NCI-H187 (cell line): ENCODE measurements around the gene VPS26A.
"Not testable (repeated sequence)": the region's sequence is repeated elsewhere in the genome, so short reads cannot be mapped to it uniquely, and the experiment has no call there.

Experiments
- DNase-seq, 2 experiments: peaks; one replicate each; lab custom pipeline; 2025; lab: John Stamatoyannopoulos, UW

Gene VPS26A

DNA sequence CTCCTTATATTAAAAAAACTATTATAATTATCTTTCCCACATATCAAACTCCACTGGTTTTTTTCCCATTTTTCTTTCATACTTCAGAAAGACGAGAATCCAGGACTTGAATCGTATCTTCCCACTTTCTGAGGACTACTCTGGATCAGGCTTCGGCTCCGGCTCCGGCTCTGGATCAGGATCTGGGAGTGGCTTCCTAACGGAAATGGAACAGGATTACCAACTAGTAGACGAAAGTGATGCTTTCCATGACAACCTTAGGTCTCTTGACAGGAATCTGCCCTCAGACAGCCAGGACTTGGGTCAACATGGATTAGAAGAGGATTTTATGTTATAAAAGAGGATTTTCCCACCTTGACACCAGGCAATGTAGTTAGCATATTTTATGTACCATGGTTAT is 20.2 kb upstream of the VPS26A start:
- no peak for DNase-seq

GRCh38 chr10:69104994-69105790 is 18.8 kb upstream of the VPS26A start:
- DNase-seq = no peak

- no peak for DNase-seq
Observed at GRCh38 chr10:69107176-69107490, 16.8 kb upstream of the VPS26A start.

DNA sequence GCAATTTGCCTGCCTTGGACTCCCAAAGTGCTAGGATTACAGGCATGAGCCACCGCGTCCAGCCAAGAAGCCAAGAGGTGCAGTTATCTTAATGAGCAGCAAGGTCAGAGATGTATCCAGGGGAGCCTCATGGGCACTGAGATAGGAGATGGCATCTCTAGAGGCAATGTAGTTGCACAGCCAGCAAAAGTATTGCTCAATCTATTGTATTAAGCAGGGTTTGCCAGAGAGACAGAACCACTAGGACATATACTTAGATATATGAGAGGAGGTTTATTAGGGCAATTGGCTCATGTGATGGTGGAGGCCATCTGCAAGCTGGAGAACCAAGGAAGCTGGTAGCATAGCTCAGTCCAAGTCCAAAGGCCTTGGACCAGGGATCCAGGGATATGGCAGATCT is 16.3 kb upstream of the VPS26A start:
- DNase-seq = no peak

GRCh38 chr10:69119896-69120295 is 4.1 kb upstream of the VPS26A start:
- DNase-seq = no peak

- no peak for DNase-seq
Observed at GRCh38 chr10:69123306-69123746, 652 bp upstream of the VPS26A start.

DNA sequence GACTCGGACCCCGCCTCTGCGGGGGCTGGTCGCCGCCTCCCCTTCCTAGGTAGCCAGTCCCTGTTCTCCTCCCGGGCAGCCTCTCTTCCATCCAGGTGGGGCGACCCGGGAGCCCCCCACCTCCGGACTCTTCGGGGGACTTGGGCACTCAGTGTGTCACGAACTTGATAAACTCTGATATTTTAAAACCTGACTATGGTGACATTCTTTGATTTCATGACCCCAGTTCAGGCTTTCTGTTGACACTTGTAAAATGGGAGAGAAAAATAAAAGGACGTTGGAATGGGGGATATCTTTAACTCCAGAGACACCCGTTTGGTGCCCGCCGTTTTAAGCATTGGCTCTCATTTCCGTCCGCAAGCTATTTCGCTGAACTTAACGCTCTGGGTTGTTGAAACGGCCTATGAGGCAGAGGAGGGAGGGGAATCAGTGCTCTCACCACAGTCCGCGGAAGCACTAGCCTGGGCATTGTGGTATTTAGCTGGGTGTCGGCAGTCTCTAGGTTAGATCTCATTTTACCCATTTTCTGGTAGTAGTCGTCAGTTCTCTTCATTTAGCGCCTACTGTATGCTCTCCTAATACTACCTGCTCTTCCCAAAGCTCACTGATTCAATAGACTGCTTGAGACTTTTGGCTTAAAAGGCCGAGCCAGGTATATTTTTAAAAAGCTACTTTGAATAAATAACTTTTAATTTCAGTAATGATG is 738 bp downstream of the VPS26A start:
- DNase-seq = no peak

- DNase-seq = no peak
Observed at GRCh38 chr10:69125554-69125953, 1.6 kb downstream of the VPS26A start.

- DNase-seq = no peak
Observed at GRCh38 chr10:69130251-69130650, 6.3 kb downstream of the VPS26A start.

GRCh38 chr10:69139961-69140360 is 16.0 kb downstream of the VPS26A start:
- DNase-seq = no peak

DNA sequence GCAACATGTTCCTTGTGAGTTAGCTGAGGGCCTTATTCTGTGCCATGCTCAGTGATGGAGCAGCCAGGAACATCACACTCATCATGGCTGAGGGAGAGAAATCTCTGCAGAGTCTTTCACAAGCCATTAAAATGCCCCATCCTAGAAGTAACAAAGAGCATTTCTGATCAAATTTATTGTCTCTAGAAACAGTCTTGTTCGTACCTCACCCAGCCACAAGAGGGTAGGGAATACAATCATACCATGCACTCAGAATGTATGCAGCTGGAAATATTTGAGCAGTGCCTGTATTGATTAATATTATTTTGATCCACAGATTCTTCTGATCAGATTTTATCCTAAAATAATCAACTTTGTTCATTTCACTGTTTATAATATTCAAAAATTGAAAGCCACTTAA is 17.3 kb downstream of the VPS26A start:
- no peak for DNase-seq

DNA sequence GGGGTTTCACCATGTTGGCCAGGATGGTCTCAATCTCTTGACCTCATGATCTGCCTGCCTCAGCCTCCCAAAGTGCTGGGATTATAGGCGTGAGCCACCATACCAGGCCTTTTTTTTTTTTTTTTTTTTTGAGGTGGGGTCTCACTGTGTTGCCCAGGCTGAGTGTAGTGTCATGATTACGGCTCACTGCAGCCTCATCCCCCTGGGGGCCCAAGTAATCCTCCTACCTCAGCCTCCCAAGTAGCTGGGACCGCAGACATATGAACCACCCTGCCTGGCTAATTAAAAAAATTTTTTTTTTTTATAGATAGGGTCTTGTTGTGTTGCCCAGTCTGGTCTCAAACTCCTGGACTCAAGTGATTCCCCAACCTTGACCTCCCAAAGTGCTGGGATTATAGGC is 18.1 kb downstream of the VPS26A start:
- not testable (repeated sequence) for DNase-seq

GRCh38 chr10:69142983-69143382 is 19.0 kb downstream of the VPS26A start:
- no peak for DNase-seq

DNA sequence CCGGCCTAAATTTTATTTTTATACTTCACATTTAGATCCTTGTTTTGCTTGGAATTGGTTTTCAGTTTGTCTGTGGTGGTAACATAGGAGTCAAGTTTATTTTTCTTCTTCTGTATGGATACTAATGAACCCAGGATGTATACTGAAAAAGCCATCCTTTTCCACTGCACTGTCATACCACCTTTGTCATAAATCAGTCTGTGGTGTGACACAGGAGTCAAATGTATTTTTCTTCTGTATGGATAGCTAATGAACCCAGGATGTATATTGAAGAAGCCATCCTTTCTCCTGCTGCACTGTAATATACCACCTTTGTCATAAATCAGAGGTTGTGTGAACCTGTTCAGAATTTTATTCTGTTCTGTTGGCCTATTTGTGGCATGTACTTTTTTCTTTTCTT is 21.4 kb downstream of the VPS26A start:
- DNase-seq = no peak

DNA sequence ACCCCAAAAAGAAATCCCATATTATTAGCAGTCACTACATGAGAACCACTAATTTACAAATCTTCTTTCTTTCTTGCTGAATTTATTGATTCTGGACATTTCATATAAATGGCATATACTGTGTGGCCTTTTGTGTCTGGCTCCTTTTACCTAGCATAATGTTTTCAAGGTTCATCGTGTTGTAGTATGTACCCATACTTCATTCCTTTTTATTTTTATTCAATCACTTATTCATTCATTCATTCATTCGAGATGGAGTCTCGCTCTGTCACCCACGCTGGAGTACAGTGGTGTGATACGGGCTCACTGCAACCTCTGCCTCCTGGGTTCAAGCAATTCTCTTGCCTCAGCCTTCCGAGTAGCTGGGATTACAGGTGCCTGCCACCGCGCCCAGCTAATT is 21.9 kb downstream of the VPS26A start:
- DNase-seq = no peak

- DNase-seq = no peak
Observed at GRCh38 chr10:69146759-69147158, 22.8 kb downstream of the VPS26A start.

DNA sequence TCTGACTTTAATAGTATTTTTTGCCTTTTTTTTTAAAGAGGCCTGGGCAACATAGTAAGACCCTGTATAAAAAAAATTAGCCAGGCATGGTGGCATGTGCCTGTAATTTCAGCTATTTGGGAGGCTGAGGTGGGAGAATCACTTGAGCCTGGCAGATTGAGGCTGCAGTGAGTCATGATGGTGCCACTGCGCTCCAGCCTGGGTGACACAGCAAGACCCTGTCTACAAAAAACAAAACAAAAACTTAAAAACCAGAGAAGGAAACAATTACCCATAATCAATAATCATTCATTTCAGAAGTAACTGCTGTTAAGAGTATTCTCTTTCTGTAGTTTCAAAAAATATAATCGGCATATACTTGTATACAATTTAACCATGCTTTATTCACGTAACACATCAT is 28.0 kb downstream of the VPS26A start:
- DNase-seq = no peak

DNA sequence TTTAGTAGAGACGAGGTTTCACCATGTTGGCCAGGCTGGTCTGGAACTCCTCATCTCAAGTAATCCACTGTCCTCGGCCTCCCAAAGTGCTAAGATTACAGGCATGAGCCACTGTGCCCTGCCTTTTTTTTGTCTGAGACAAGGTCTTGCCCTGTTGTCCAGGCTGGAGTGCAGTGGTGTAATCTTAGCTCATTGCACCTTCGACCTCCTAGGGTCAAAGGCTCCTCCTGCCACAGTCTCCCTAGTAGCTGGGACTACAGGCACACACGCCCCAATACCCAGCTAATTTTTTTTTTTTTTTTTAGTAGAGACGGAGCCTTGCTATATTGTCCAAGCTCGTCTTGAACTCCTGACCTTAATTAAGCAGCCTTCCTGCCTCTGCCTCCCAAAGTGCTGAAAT is 29.2 kb downstream of the VPS26A start:
- DNase-seq = no peak

- DNase-seq = no peak
Observed at GRCh38 chr10:69160809-69161241, 36.8 kb downstream of the VPS26A start.

- no peak for DNase-seq
Observed at GRCh38 chr10:69168493-69168892, 44.5 kb downstream of the VPS26A start.

- DNase-seq = no peak
Observed at GRCh38 chr10:69172241-69172982, 48.4 kb downstream of the VPS26A start.

DNA sequence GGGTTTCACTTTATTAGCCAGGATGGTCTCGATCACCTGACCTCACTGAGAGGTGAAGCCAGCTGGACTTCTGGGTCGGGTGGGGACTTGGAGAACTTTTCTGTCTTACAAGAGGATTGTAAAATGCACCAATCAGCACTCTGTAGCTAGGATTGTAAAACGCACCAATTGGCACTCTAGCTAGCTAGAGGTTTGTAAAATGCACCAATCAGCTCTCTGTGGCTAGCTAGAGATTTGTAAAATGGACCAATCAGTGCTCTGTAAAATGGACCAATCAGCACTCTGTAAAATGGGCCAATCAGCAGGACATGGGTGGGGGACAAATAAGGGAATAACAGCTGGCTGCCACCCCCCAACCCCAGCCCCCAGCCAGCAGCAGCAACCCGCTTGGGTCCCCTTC is 51.3 kb downstream of the VPS26A start:
- DNase-seq = not testable (repeated sequence)

DNA sequence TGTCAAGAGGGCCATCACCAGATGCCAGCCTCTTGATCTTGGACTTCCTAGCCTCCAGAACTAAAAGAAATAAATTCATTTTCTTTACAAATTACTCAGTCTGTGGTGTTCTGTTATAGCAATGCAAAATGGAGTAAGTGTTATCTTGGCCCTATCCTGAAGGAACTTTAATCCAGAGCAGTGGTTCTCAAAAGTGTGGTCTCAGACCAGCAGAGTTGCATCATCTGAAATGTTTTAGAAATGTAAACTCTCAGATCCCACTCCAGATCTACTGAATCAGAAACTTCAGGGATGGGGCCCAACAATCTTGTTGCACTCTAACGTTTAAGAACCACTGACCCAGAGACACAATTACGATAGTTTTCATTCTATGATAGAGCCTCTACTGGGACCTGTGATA is 52.8 kb downstream of the VPS26A start:
- no peak for DNase-seq
